Activated T-cell treated with anti-CD3 and anti-CD28 coated beads, Interleukin-2, amount 50 U/mL, for 72 hours (primary cell): Measurements from ENCODE around the gene C17orf113. TPM values are rescaled to one million over a fixed set of nuclear protein-coding genes. Genes with fewer than 3 reads are reported as not detected.

Experiments used
- total RNA-seq, 2 donors: library from RNA; stranded (reverse); gene quantifications; one replicate each; pipeline ENCODE4 v1.2.3, GENCODE V29; 2022

C17orf113 gene
- total RNA-seq, 2 donors from 2014 or later, result 0.86 to 1.3 TPM

Other genes starting within 250 kb of the C17orf113 start
- gene P3H4, start 238.7 kb downstream of the C17orf113 start, total RNA-seq, result 1 to 10 TPM; 3.4 to 3.8 TPM
- 1 to 10 TPM; 3.2 TPM for gene FKBP10, start 237.6 kb downstream of the C17orf113 start, total RNA-seq
- gene NT5C3B, start 214.4 kb downstream of the C17orf113 start, total RNA-seq, result 10 to 100 TPM; 34.9 to 49.5 TPM
- under 1 TPM in 1 of 2 donors, not detected in 1; 0.36 TPM for gene KLHL10, start 212.8 kb downstream of the C17orf113 start, total RNA-seq
- gene KLHL11, start 185.2 kb downstream of the C17orf113 start, total RNA-seq, result 10 to 100 TPM; 17.6 to 24.4 TPM
- gene ACLY, start 131.7 kb downstream of the C17orf113 start, total RNA-seq, result 100 to 1,000 TPM; 124 to 129 TPM
- gene ODAD4, start 120.0 kb downstream of the C17orf113 start, total RNA-seq, result 1 to 10 TPM in 1 of 2 donors, under 1 TPM in 1; 0.72 to 1.6 TPM
- 10 to 100 TPM; 51.4 to 53.8 TPM for gene CNP, start 83.8 kb downstream of the C17orf113 start, total RNA-seq
- gene DNAJC7, start 33.2 kb downstream of the C17orf113 start, total RNA-seq, result 100 to 1,000 TPM; 106 to 117 TPM
- gene NKIRAS2, start 30.5 kb downstream of the C17orf113 start, total RNA-seq, result 10 to 100 TPM; 18.6 to 24.3 TPM
- gene ZNF385C, start 47.9 kb upstream of the C17orf113 start, total RNA-seq, result 1 to 10 TPM; 1.1 to 1.6 TPM
- 10 to 100 TPM; 33.2 to 62.0 TPM for gene DHX58, start 62.1 kb upstream of the C17orf113 start, total RNA-seq
- 10 to 100 TPM; 33.3 to 41.4 TPM for gene KAT2A, start 70.8 kb upstream of the C17orf113 start, total RNA-seq
- under 1 TPM in 1 of 2 donors, not detected in 1; 0.28 TPM for gene HSPB9, start 72.2 kb upstream of the C17orf113 start, total RNA-seq
- 10 to 100 TPM; 35.1 to 44.1 TPM for gene RAB5C, start 104.4 kb upstream of the C17orf113 start, total RNA-seq
- under 1 TPM; 0.26 to 0.39 TPM for gene KCNH4, start 130.5 kb upstream of the C17orf113 start, total RNA-seq
- not detected for gene HCRT, start 134.9 kb upstream of the C17orf113 start, total RNA-seq
- gene GHDC, start 143.9 kb upstream of the C17orf113 start, total RNA-seq, result 10 to 100 TPM; 17.3 to 18.8 TPM
- 100 to 1,000 TPM; 252 to 269 TPM for gene STAT5B, start 225.8 kb upstream of the C17orf113 start, total RNA-seq
- 100 to 1,000 TPM; 243 to 264 TPM for gene STAT5A, start 237.9 kb upstream of the C17orf113 start, total RNA-seq